OCI-LY1 (cell line): ENCODE results near the gene FBN2.

Experiments
- H2AFZ ChIP-seq: fragments of 200-600 bp; sonication (generic), shearing (Covaris generic); 2 replicates; pipeline ENCODE4 v1.6.0; 2014; ENCODE audit warnings: antibody characterized with exemption, mild to moderate bottlenecking, low read length
- H3F3A ChIP-seq: fragments of 200-600 bp; sonication (generic), shearing (Covaris generic); 2 replicates; pipeline ENCODE4 v1.6.0; 2014; ENCODE audit warnings: mild to moderate bottlenecking, antibody characterized with exemption, low read length, moderate library complexity; ENCODE audit not compliant: insufficient read depth
- H3K27ac ChIP-seq: fragments of 200-600 bp; sonication (generic); 2 replicates; pipeline ENCODE4 v1.5.1; 2014; ENCODE audit warnings: low read length, mixed run types, mild to moderate bottlenecking, low read depth; ENCODE audit not compliant: poor library complexity, severe bottlenecking
- H3K27me3 ChIP-seq: fragments of 200-600 bp; sonication (generic); 2 replicates; pipeline ENCODE4 v1.6.0; 2014; ENCODE audit warnings: antibody characterized with exemption, mild to moderate bottlenecking, low read length, moderate library complexity; ENCODE audit not compliant: insufficient read depth
- H3K36me3 ChIP-seq: fragments of 200-600 bp; sonication (generic); 2 replicates; pipeline ENCODE4 v1.6.1; 2014; ENCODE audit warnings: mild to moderate bottlenecking, antibody characterized with exemption, low read length, moderate library complexity, mixed read lengths; ENCODE audit not compliant: insufficient read depth
- H3K4me1 ChIP-seq: fragments of 200-600 bp; sonication (generic); 2 replicates; pipeline ENCODE4 v1.5.1; 2014; ENCODE audit warnings: mild to moderate bottlenecking, low read length, moderate library complexity; ENCODE audit not compliant: insufficient read depth, severe bottlenecking
- H3K4me2 ChIP-seq: fragments of 200-600 bp; sonication (generic), shearing (Covaris generic); 2 replicates; pipeline ENCODE4 v1.6.1; 2014; ENCODE audit warnings: low read length
- H3K4me3 ChIP-seq: fragments of 200-600 bp; sonication (generic); 2 replicates; pipeline ENCODE4 v1.5.1; 2014; ENCODE audit warnings: low read length, low read depth, mild to moderate bottlenecking, mixed read lengths; ENCODE audit not compliant: poor library complexity, severe bottlenecking
- H3K79me2 ChIP-seq: fragments of 200-600 bp; shearing (Covaris generic); 2 replicates; pipeline ENCODE4 v1.6.1; 2016; ENCODE audit warnings: mixed run types, low read length, mixed read lengths; ENCODE audit not compliant: insufficient read depth
- H3K9ac ChIP-seq: fragments of 200-600 bp; sonication (generic), shearing (Covaris generic); 2 replicates; pipeline ENCODE4 v1.6.1; 2014; ENCODE audit warnings: mild to moderate bottlenecking, low read length, mixed read lengths
- H3K9me2 ChIP-seq: fragments of 200-600 bp; sonication (generic), shearing (Covaris generic); 2 replicates; pipeline ENCODE4 v1.6.1; 2014; ENCODE audit warnings: low read depth, mild to moderate bottlenecking, low read length, mixed read lengths
- H3K9me3 ChIP-seq: fragments of 200-600 bp; shearing (Covaris generic); 2 replicates; pipeline ENCODE4 v1.6.1; 2014; ENCODE audit warnings: low read length, mixed read lengths
- H4K20me1 ChIP-seq: fragments of 200-600 bp; sonication (generic), shearing (Covaris generic); 2 replicates; pipeline ENCODE4 v1.6.0; 2016; ENCODE audit warnings: mild to moderate bottlenecking, low read length; ENCODE audit not compliant: insufficient read depth
- CTCF ChIP-seq: fragments of 200-600 bp; sonication (generic), shearing (Covaris generic); IDR thresholded peaks from 2 replicates; pipeline ENCODE4 v1.5.1; 2017; ENCODE audit warnings: mild to moderate bottlenecking, antibody characterized with exemption, low read length, moderate library complexity, mixed read lengths
- EZH2 ChIP-seq: fragments of 200-600 bp; sonication (generic), shearing (Covaris generic); IDR thresholded peaks from 2 replicates; pipeline ENCODE4 v1.8.0; 2017; ENCODE audit warnings: borderline replicate concordance, mixed run types, mild to moderate bottlenecking, antibody characterized with exemption, low read length, moderate library complexity, mixed read lengths

FBN2 gene

GRCh38 chr5:128494516-128494915 is 43.5 kb downstream of the FBN2 start:
- Histone ChIP-seq H3K9me2 (no peaks in the 10 kb centered on the region), H3K4me2 (no peak overlapping the region), H3K9me3 (no peaks in the 10 kb centered on the region), H4K20me1 (no peaks in the 10 kb centered on the region), H2AFZ (no peak overlapping the region), H3K27ac (no peak overlapping the region), H3K79me2 (no peaks in the 10 kb centered on the region), H3K27me3 (no peaks in the 10 kb centered on the region), H3K9ac (no peak overlapping the region), H3K4me1 (no peaks in the 10 kb centered on the region), H3F3A (no peaks in the 10 kb centered on the region), H3K4me3 (no peak overlapping the region), H3K36me3 (no peaks in the 10 kb centered on the region)
- TF ChIP-seq CTCF = peak; percentile 30; the same call in 1 of the 2 replicates
- no peak for TF ChIP-seq EZH2

- Histone ChIP-seq H3K9me3 (no peaks in the 10 kb centered on the region), H3K9me2 (no peaks in the 10 kb centered on the region), H2AFZ (no peak overlapping the region), H3K79me2 (no peaks in the 10 kb centered on the region), H3K4me3 (no peak overlapping the region), H3K27me3 (no peaks in the 10 kb centered on the region), H3K36me3 (no peaks in the 10 kb centered on the region), H3K4me1 (no peaks in the 10 kb centered on the region), H4K20me1 (no peaks in the 10 kb centered on the region), H3K9ac (no peak overlapping the region), H3F3A (no peaks in the 10 kb centered on the region), H3K27ac (no peak overlapping the region), H3K4me2 (no peak overlapping the region)
- TF ChIP-seq EZH2 (no peak), CTCF (no peak)
Measured at GRCh38 chr5:128493657-128494329, 44.3 kb downstream of the FBN2 start.

- Histone ChIP-seq H3K9ac (no peak overlapping the region), H3K36me3 (no peaks in the 10 kb centered on the region), H3K79me2 (no peaks in the 10 kb centered on the region), H3K4me3 (no peak overlapping the region), H3K9me2 (no peaks in the 10 kb centered on the region), H3K27ac (no peak overlapping the region), H4K20me1 (no peaks in the 10 kb centered on the region), H2AFZ (no peak overlapping the region), H3K27me3 (no peaks in the 10 kb centered on the region), H3K4me1 (no peaks in the 10 kb centered on the region), H3K9me3 (no peaks in the 10 kb centered on the region), H3F3A (no peaks in the 10 kb centered on the region), H3K4me2 (no peak overlapping the region)
- TF ChIP-seq EZH2 (no peak), CTCF (no peak)
Measured at GRCh38 chr5:128491291-128491690, 46.8 kb downstream of the FBN2 start.
